Left cardiac atrium (tissue), 2 donors: ENCODE measurements around the gene EPHA2. TPM values are rescaled to one million over a fixed set of nuclear protein-coding genes. Genes with fewer than 3 reads are reported as not detected.

Experiments used
- total RNA-seq, 2 donors: library from RNA; stranded (reverse); fragmentation: NEBNext Ultra II Directional; extraction: Animal tissue kit (Norgen Biotek cat#: 25700); gene quantifications; one replicate each; pipeline ENCODE4 v1.2.1, GENCODE V29; 2021
- donor health status: DM: no; HTN: yes; CAD: no; lungs with severe emphysema.
- donor health status: DM: yes; HTN: yes; CAD: no.

The EPHA2 gene
- total RNA-seq, 2 donors from 2014 or later = 8.1 to 24.1 TPM

Other genes with a start within 250 kb of the EPHA2 start
- 10 to 100 TPM; 22.4 to 24.6 TPM for gene ZBTB17, start 180.0 kb downstream of the EPHA2 start, total RNA-seq
- gene SRARP, start 151.8 kb downstream of the EPHA2 start, total RNA-seq = under 1 TPM; 0.15 to 0.52 TPM
- gene HSPB7, start 138.0 kb downstream of the EPHA2 start, total RNA-seq = 1,000 to 10,000 TPM; 1,770 to 2,192 TPM
- under 1 TPM; 0.26 to 0.38 TPM for gene CLCNKA, start 134.0 kb downstream of the EPHA2 start, total RNA-seq
- 1 to 10 TPM; 2.2 to 2.5 TPM for gene CLCNKB, start 112.3 kb downstream of the EPHA2 start, total RNA-seq
- 1 to 10 TPM; 3.2 to 6.5 TPM for gene FAM131C, start 82.4 kb downstream of the EPHA2 start, total RNA-seq
- gene ARHGEF19, start 56.6 kb upstream of the EPHA2 start, total RNA-seq = 1 to 10 TPM; 2.1 to 4.7 TPM
- gene CPLANE2, start 81.1 kb upstream of the EPHA2 start, total RNA-seq = 1 to 10 TPM; 4.7 to 7.2 TPM
- 10 to 100 TPM; 14.1 to 15.1 TPM for gene FBXO42, start 196.4 kb upstream of the EPHA2 start, total RNA-seq
- 100 to 1,000 TPM in 1 of 2 donors, 10 to 100 TPM in 1; 98.0 to 112 TPM for gene SZRD1, start 211.2 kb upstream of the EPHA2 start, total RNA-seq